Panc1 (cell line): ENCODE results near the gene OSBP2. TPM values are rescaled to one million over a fixed set of nuclear protein-coding genes. Genes with fewer than 3 reads are reported as not detected.

ENCODE experiments used
- ATAC-seq: fragments of 200-7000 bp; cut with Tn5 transposase; 2 replicates; pipeline ENCODE4 v1.9.1; 2020; ENCODE audit warnings: mild to moderate bottlenecking, moderate library complexity
- BruUV-seq: library from RNA; stranded (reverse); fragments of 400-500 nt; replicated peaks from 2 replicates; lab custom pipeline; 2021; lab: Mats Ljungman, UMichigan
- CTCF ChIA-PET: fragments of 300-600 bp; sonication (Branson Sonifier 250); formaldehyde crosslinking; loops from one replicate; lab custom pipeline; 2022; ENCODE audit warnings: antibody characterized with exemption; lab: Charles Lee
- POLR2A ChIA-PET: fragments of 300-600 bp; sonication (Branson Sonifier 250); formaldehyde crosslinking; loops from one replicate; lab custom pipeline; 2022; ENCODE audit warnings: antibody characterized with exemption; lab: Charles Lee
- DNase-seq: peaks from one replicate; pipeline ENCODE4 v3.0.0-alpha.2; 2010; ENCODE audit warnings: low read depth, low spot score
- H3K27ac ChIP-seq: 2 replicates; pipeline ENCODE4 v1.5.1; 2011; ENCODE audit warnings: mild to moderate bottlenecking, low read length, inconsistent platforms
- H3K27me3 ChIP-seq: fragments of 200-500 bp; sonication (Bioruptor generic); 2 replicates; pipeline ENCODE4 v1.6.0; 2014; ENCODE audit warnings: low read length, inconsistent platforms; ENCODE audit not compliant: control insufficient read depth, insufficient read depth
- H3K36me3 ChIP-seq: fragments of 200-500 bp; sonication (Bioruptor generic); 2 replicates; pipeline ENCODE4 v1.5.1; 2014; ENCODE audit warnings: inconsistent platforms, mild to moderate bottlenecking, low read length, moderate library complexity; ENCODE audit not compliant: control insufficient read depth, insufficient read depth
- H3K4me1 ChIP-seq: 2 replicates; pipeline ENCODE4 v1.5.1; 2011; ENCODE audit warnings: inconsistent platforms, mild to moderate bottlenecking, low read length, moderate library complexity; ENCODE audit not compliant: control insufficient read depth, insufficient read depth
- H3K4me3 ChIP-seq, 2 experiments: 2 replicates each; pipeline ENCODE4 v1.5.1; 2011 to 2012; ENCODE audit warnings: low read depth in 2 of 2, low read length in 2 of 2, mild to moderate bottlenecking in 2 of 2, inconsistent platforms in 1 of 2, moderate library complexity in 1 of 2
- H3K9me3 ChIP-seq: fragments of 200-500 bp; sonication (Bioruptor generic); 2 replicates; pipeline ENCODE4 v1.5.1; 2014; ENCODE audit warnings: low read depth, mild to moderate bottlenecking, inconsistent platforms, low read length, moderate library complexity; ENCODE audit not compliant: control insufficient read depth, insufficient read depth
- POLR2AphosphoS5 ChIP-seq: IDR thresholded peaks from 2 replicates; pipeline ENCODE4 v1.6.1; 2012; ENCODE audit warnings: mild to moderate bottlenecking, low read depth, low read length, moderate library complexity
- SIN3A ChIP-seq: IDR thresholded peaks from 2 replicates; pipeline ENCODE4 v1.6.1; 2012; ENCODE audit warnings: low read depth, mild to moderate bottlenecking, low read length, moderate library complexity, borderline replicate concordance; ENCODE audit not compliant: insufficient read depth
- TCF7L2 ChIP-seq: IDR thresholded peaks from 2 replicates; pipeline ENCODE4 v1.6.1; 2011; ENCODE audit warnings: mild to moderate bottlenecking, low read depth, low read length, inconsistent platforms
- in situ Hi-C: cut with HindIII; loops from 2 replicates; pipeline ENCODE4 v1.10.0; 2016; ENCODE audit warnings: low sequenced_read_pairs, low pct_unique_long_range_greater_than_20kb
- intact Hi-C: fragments of 100-400 bp; cut with micrococcal nuclease; formaldehyde crosslinking; loops from one replicate; pipeline ENCODE4 v1.10.0; 2022; ENCODE audit not compliant: unreplicated experiment
- total RNA-seq: library from RNA; stranded (reverse); gene quantifications from one replicate; pipeline ENCODE4 v1.2.1, GENCODE V29; 2021; ENCODE audit not compliant: unreplicated experiment
- TF ChIP-seq, protein P1 (sequence below): fragments of 450-650 bp; IDR thresholded peaks from 2 replicates; pipeline ENCODE4 v1.5.1; 2017; ENCODE audit warnings: mild to moderate bottlenecking
- TF ChIP-seq, protein P2 (sequence below), 2 experiments: IDR thresholded peaks; 2 replicates each; pipeline ENCODE4 v1.6.1; 2011 to 2012; ENCODE audit warnings: low read depth in 2 of 2, control low read depth in 1 of 2, low read length in 1 of 2, mild to moderate bottlenecking in 1 of 2, moderate library complexity in 1 of 2; ENCODE audit not compliant: insufficient read depth in 1 of 2

Gene OSBP2
- total RNA-seq, 1 experiment from 2014 or later = 4.7 TPM

DNA sequence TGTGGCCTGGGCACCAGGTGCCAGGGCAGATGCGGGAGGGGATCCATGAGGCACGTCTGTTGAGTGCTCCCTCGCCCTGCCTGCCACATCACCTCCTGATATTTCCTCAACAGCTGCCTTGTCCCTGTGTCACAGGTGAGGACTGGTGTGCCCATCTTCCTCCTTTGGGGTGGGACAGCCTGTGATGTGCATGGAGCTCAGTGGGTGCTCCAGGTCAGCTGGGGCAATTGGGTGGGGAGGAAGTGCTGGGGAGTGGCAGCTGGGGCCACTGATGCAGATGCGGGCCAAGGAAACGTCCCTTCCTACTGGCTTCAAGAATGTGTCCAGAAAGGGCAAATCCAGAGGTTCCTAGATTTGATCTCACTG, 190.3 kb downstream of the OSBP2 start:
- no peak for ATAC-seq

DNA sequence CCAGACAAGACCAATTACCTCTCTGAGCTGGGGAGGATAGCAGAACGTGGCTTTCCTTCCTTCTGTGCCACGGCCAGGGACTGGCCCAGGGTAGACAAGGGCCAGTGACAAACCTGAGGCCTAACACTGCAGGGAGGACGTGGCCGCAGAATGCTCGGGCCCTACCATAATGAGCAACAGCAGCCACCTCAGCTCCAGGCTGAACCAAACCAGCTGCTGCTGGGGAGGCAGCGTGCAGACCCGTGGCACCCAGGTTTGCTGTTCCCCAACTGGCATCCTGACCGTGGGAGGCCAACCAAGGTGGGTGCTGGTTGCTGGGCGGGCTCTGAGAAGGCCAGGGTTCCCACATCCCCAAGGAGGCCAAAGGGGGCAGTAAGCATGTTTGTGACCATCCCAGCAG, 190.9 kb downstream of the OSBP2 start:
- no TSS peak for BruUV-seq
- DNase-seq = no peak
- Histone ChIP-seq H3K4me1 (no peaks in the 10 kb centered on the region), H3K36me3 (no peaks in the 10 kb centered on the region), H3K9me3 (no peaks in the 10 kb centered on the region), H3K27ac (no peak overlapping the region), H3K4me3 (no peak overlapping the region), H3K27me3 (no peaks in the 10 kb centered on the region)
- CTCF ChIA-PET = no interaction called here
- in situ Hi-C loops (no loop called here), intact Hi-C loops (no loop called here)
- TF ChIP-seq, protein P1, sequence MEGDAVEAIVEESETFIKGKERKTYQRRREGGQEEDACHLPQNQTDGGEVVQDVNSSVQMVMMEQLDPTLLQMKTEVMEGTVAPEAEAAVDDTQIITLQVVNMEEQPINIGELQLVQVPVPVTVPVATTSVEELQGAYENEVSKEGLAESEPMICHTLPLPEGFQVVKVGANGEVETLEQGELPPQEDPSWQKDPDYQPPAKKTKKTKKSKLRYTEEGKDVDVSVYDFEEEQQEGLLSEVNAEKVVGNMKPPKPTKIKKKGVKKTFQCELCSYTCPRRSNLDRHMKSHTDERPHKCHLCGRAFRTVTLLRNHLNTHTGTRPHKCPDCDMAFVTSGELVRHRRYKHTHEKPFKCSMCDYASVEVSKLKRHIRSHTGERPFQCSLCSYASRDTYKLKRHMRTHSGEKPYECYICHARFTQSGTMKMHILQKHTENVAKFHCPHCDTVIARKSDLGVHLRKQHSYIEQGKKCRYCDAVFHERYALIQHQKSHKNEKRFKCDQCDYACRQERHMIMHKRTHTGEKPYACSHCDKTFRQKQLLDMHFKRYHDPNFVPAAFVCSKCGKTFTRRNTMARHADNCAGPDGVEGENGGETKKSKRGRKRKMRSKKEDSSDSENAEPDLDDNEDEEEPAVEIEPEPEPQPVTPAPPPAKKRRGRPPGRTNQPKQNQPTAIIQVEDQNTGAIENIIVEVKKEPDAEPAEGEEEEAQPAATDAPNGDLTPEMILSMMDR = no peak
- TF ChIP-seq, protein P2, sequence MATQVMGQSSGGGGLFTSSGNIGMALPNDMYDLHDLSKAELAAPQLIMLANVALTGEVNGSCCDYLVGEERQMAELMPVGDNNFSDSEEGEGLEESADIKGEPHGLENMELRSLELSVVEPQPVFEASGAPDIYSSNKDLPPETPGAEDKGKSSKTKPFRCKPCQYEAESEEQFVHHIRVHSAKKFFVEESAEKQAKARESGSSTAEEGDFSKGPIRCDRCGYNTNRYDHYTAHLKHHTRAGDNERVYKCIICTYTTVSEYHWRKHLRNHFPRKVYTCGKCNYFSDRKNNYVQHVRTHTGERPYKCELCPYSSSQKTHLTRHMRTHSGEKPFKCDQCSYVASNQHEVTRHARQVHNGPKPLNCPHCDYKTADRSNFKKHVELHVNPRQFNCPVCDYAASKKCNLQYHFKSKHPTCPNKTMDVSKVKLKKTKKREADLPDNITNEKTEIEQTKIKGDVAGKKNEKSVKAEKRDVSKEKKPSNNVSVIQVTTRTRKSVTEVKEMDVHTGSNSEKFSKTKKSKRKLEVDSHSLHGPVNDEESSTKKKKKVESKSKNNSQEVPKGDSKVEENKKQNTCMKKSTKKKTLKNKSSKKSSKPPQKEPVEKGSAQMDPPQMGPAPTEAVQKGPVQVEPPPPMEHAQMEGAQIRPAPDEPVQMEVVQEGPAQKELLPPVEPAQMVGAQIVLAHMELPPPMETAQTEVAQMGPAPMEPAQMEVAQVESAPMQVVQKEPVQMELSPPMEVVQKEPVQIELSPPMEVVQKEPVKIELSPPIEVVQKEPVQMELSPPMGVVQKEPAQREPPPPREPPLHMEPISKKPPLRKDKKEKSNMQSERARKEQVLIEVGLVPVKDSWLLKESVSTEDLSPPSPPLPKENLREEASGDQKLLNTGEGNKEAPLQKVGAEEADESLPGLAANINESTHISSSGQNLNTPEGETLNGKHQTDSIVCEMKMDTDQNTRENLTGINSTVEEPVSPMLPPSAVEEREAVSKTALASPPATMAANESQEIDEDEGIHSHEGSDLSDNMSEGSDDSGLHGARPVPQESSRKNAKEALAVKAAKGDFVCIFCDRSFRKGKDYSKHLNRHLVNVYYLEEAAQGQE (IDR thresholded peaks at IDR 0.05; ENCODE audit: insufficient read depth in 1 of 2, low read depth in 2 of 2, low read length in 1 of 2) = no peak
- no peak for TF ChIP-seq POLR2AphosphoS5
- no peak for TF ChIP-seq TCF7L2
- no peak for TF ChIP-seq SIN3A
- POLR2A ChIA-PET = no interaction called here
- no peak for ATAC-seq

More for the DNA sequence above, 190.3 kb downstream of the OSBP2 start:
- in situ Hi-C loops (no loop called here), intact Hi-C loops (no loop called here)
- ChIA-PET CTCF (no interaction called here), POLR2A (no interaction called here)
- Histone ChIP-seq H3K36me3 (no peaks in the 10 kb centered on the region), H3K9me3 (no peaks in the 10 kb centered on the region), H3K27ac (no peak overlapping the region), H3K4me3 (no peak overlapping the region), H3K4me1 (no peaks in the 10 kb centered on the region), H3K27me3 (no peaks in the 10 kb centered on the region)
- no peak for TF ChIP-seq TCF7L2
- TF ChIP-seq, protein P2 (IDR thresholded peaks at IDR 0.05; ENCODE audit: insufficient read depth in 1 of 2, low read depth in 2 of 2, low read length in 1 of 2) = no peak
- TF ChIP-seq, protein P1 = no peak
- TF ChIP-seq SIN3A = no peak
- no peak for TF ChIP-seq POLR2AphosphoS5
- no peak for DNase-seq
- BruUV-seq = no TSS peak
